D721Med (cell line): ENCODE data around the gene INSL3.

ENCODE experiments used
- DNase-seq: peaks from one replicate; pipeline ENCODE4 v3.0.0; 2011; ENCODE audit warnings: low spot score; ENCODE audit not compliant: insufficient read length
- FAIRE-seq: peaks from 2 replicates; lab custom pipeline; 2011; peaks lifted over from hg19 to GRCh38; lab: Jason Lieb, UNC
- CTCF ChIP-seq: IDR thresholded peaks from 2 replicates; pipeline ENCODE4 v1.5.1; 2012; ENCODE audit warnings: mild to moderate bottlenecking, control low read depth; ENCODE audit not compliant: insufficient read depth; ENCODE audit errors: missing control alignments

INSL3 gene

GRCh38 chr19:17836530-17836929, 15.2 kb upstream of the INSL3 start:
- DNase-seq (no peak), FAIRE-seq (no peak)
- TF ChIP-seq CTCF = no peak

DNA sequence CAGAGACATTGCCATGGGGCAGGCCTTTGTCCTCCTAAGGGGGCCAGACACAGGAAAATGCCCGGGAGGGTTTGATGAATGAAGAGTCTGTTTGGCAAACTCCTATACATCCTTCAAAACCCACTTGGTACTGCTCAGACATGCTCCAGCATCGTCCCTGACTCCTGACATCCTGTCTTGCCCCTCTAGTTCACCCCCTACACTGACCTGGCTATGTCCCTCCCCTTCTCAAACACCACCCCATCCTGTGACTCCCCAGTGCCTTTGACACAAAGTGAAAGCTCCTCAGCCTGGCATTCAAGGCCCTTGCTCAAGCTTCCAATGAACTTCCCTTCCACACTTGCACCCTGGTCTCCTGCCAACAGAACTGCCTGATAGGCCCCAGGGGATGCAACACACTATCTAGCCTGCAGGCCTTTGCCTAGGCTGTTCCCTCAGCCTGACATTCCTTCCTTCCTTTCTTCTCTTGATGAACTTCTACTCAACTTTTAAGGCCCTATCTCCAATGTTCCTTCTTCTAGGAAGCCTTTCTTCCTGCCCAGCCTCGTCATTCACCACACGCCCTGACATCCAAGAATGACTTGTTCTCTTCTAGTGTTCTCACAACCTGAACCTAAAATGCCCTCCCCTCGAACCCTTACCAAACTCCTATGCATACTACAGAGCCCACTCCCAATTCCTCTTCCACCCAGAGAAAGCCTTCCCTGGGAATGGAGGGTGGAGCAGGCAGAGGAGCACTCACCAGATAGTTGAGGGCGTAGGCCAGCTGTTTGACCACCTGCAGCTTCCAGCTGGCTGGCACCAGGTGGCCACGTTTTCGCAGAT, 14.1 kb upstream of the INSL3 start:
- no peak for TF ChIP-seq CTCF
- no peak for DNase-seq
- no peak for FAIRE-seq

DNA sequence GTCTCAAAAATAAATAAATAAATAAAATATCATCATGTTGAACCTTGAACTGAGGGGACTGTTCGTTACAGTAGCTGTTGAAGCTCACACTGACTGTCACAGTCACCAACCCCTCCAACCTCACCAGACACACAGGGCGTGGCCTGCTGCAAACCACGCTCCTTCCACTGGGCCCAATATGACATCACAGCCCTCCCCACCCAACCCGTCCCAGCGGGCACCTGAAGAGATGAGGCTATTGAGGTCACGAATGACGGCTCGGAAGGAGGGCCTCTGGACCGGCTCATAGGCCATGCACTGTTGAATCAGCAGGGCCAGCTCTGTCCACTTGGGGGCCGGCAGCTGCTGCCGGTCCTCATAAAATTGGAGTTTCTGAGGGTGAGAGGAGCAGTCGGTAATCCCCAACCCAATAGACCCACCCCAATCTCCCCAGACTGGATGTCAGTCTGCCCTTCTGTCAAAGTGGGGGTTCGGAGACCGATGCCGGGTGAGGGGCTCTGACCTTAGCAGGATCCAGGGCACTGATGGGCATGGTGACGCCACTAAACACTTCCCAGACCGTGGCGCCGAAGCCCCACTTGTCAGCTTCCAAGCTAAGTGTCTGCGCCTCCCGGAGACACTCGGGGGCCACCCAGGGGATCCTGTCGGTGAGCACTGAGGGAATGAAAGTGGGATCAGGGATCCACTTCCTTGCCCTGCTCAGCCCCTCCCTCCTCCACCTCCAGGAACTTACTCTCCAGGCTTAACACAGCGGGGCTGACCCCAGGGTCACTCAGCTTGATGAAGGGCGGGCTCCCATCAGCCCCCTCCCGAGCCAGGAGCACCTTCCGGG, 13.2 kb upstream of the INSL3 start:
- no peak for TF ChIP-seq CTCF

DNA sequence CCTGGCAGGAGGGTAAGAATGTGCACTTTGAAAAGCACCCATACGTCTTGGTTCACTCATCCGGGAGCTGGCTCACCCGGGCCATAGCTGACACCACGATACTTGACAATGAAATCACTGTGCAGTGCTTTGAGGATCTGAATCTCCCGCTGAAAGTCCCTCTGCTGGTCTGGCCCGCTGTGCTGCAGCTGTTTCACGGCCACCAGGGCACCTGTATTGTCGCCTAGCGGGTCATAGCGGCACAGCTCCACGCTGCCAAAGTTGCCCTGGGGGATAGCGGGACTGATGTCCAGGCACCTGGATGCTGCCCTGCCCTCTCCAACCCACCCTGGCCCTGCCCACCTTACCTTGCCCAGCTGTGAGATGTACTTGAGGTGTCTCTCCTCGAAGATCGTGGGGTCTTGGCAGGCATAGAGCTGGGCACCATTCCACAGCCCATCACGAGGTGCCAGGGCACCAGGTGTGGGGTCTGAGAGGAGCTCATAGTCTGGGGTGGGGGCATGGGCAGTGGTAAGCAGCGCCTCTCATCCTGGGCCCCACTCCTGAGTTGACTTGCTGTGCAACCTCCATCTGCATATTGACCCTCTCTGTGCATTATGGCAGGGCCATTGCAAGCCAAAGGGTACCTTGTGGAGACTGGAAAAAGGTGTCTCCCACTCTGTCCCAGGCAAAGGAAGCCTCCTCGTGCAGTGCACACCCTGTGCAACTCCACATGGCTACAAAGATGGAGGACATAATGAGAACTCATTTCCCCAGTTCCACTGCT, 11.3 kb upstream of the INSL3 start:
- no peak for TF ChIP-seq CTCF
- no peak for DNase-seq
- no peak for FAIRE-seq

More for the DNA sequence above, 13.2 kb upstream of the INSL3 start:
- DNase-seq (no peak), FAIRE-seq (no peak)

- TF ChIP-seq CTCF = no peak
- FAIRE-seq (no peak), DNase-seq (no peak)
Observed at GRCh38 chr19:17831419-17831888, 10.1 kb upstream of the INSL3 start.

DNA sequence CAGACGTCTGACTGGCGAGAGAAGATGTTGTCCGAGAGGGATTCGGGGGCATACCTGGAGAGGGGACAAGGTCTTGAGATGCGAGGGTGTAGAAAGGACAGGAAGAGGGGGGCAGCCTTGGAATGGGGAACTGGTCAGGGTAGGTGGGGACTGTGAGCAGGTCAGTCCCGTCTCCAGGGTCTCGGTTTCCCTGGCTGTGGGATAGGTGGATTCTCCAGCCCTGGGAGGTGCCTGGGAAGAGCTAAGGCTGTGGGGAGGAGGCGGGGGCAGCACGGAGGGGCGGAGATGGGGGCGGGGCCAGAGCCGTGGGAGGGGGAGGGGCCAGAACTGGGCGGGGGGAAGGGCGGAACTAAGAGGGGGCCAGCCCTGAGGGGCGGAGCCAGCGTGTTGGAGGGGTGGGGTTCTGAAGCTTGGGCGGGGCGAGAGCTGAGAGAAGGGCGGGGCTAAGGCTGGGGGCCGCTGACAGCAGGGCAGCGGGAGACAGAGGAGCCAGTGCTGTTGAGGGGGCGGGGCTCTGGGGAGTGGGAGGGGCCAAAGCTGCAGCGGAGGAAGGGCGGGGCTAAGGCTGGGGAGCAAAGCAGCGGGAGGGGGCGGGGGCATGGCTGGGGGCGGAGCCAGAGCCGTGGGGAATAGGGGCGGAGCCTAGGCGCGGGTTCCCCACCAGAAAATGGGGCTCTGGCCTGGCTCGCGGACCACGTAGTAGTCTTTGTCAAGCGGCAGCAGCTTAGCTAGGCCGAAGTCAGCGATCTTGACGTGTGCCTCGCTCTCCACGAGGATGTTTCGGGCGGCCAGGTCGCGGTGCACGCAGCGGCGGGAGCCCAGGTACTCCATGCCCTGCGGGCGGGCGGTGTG, 9.5 kb upstream of the INSL3 start:
- TF ChIP-seq CTCF = no peak
- no peak for FAIRE-seq
- peak; percentile 75 for DNase-seq
